Measurements from ENCODE around the gene ST14.

ST14 gene

DNA sequence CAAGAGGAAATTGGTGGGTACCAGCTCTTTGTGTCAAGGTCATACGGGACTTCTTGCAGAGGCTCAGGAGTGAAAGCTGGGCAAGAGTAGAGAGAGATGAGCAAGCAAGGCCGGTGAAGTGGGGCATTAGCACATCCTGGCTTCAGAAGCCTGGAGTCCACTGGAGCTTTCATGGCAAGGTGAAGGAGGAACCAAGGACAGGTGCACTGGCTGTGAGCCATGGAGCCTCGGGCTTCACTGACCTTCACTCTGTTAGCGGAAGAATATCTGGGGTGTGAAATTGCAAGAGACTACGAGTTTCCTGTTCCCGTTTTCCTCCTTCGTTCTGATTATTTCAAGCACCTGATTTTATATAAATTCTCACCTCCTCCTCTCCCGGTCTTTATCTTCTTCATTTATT lies 25.9 kb upstream of the ST14 start:
- no peak for DNase-seq (ENCODE audit: low read depth in 1 of 2, low spot score in 1 of 2)

DNA sequence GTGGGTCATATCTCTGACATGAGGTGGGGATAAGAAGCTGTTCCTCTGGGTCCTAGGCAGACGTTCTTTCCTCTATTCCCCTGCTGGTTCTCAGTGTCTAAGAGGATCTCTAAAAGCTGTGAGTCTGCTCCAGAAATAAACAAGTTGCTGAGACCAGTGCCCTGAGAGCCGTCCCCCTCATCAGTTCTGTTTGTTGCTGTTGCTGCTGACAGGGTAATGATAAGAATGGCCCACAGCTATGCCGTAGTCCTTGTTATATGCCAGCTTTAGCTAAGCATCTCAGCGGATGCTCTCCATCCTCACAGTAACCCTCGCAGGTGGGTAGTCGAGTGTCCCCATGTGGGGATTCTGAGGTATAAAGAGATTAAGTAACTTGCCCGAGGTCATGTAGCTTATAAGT lies 23.5 kb upstream of the ST14 start:
- no peak for DNase-seq (ENCODE audit: low read depth in 1 of 2, low spot score in 1 of 2)

DNA sequence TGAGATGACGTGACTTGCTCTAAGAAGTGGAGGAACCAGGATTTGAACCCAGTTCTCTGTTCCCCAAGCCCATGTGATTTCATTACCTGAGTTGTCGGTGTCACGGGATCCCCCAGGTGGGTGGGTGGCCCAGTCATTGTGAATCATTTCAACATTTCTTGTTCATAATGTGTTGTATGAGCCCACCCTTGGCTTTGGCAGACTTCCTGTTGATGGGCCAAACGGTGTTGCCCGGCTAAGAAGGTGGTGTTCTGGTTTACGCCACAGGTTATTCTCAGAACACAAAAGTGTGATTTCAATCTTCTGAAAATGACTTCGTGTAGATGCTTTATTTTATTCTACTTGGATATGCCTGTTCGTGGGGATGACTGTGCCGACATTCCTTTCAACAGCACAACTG lies 21.6 kb upstream of the ST14 start:
- no peak for DNase-seq (ENCODE audit: low read depth in 1 of 2, low spot score in 1 of 2)

DNA sequence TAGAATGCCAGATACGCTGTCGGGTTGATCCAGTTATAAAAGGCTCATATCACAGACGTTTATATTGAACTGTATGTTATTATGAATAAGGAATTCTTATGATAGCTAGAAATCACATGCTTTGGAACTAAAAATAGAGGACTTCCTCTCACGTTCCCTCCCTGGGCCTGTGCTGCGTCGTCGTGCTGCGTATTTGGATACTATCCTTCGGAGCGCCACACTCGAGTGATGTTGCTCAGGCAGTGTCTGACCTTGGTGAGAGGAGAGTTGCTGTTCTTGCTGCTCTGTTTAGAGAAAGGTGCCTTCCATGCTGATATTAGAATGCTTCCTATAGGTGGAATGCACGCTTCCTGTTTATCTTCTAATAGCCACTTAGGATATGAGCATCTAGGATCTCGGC lies 20.2 kb upstream of the ST14 start:
- DNase-seq (ENCODE audit: low read depth in 1 of 2, low spot score in 1 of 2): no peak

DNA sequence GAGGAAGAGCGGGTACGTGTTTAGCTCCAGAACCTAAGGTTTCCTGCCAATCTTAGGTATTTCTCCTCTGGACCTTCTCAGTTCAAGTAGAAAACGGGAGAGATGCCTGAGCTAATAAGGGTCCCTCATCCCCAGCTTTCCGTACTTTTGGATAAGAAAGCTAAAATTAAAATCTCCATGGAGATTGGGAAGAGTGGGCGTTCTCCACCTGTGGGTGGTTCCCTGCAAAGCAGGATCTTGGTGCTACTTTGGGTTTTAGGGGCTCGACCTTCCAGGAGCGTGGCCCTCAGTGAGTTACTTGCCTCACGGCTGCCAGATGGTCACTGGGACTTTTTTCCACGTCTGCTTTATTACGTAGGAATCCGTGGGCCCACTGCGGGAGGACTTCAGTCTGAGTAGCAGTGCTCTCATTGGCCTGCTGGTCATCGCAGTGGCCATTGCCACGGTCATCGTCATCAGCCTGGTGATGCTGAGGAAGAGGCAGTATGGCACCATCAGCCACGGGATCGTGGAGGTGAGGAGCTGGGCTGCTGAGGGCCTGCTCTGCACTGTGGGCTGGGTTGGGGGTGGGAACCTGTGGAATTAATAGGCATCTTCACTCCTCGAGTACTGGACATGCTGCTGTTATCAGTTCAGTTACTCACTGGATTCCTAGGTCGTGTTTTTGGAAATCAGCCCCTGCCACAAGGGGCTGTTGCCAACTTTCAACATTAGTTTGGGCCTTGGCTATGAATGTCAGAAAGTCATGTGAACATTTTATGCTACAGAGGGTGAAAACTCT lies 17.8 kb upstream of the ST14 start:
- DNase-seq (ENCODE audit: low read depth in 1 of 2, low spot score in 1 of 2): no peak

DNA sequence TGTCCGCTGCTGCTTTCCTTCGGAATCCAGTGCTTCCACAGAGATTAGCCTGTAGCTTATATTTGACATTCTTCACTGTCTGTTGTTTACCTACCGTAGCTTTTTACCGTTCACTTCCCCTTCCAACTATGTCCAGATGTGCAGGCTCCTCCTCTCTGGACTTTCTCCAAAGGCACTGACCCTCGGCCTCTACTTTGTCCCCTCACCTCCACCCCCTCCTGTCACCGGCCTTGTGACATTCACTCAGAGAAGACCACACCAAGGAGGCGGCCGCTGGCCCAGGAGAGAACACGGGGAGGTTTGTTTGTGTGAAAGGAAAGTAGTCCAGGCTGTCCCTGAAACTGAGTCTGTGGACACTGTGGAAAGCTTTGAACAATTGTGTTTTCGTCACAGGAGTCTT lies 15.4 kb upstream of the ST14 start:
- no peak for DNase-seq (ENCODE audit: low read depth in 1 of 2, low spot score in 1 of 2)

GRCh38 chr11:130144861-130145281 lies 14.7 kb upstream of the ST14 start:
- no peak for DNase-seq (ENCODE audit: low read depth in 1 of 2, low spot score in 1 of 2)

- no peak for DNase-seq (ENCODE audit: low read depth in 1 of 2, low spot score in 1 of 2)
Measured at GRCh38 chr11:130145311-130145812, 14.2 kb upstream of the ST14 start.

- no peak for DNase-seq (ENCODE audit: low read depth in 1 of 2, low spot score in 1 of 2)
Measured at GRCh38 chr11:130145975-130146776, 13.4 kb upstream of the ST14 start.

DNA sequence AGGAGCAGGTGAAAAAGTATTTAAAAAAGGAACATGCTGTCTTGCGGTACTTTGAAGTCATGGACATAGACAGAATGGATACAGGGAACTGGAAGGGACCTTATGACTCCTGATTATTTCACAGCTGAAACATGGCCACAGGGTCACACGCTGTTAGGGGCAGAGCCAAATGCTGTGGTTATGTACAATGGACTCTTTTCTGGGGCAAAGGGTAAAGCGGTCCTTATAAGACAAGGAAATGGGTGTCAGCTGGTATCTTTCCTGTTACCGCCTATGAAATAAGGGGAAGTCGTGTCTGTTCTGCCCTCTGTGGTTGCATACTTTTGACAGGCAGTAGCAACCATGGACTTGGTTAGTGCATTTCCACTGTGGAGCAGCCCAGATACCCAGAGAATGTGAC lies 12.8 kb upstream of the ST14 start:
- DNase-seq (ENCODE audit: low read depth in 1 of 2, low spot score in 1 of 2): no peak

DNA sequence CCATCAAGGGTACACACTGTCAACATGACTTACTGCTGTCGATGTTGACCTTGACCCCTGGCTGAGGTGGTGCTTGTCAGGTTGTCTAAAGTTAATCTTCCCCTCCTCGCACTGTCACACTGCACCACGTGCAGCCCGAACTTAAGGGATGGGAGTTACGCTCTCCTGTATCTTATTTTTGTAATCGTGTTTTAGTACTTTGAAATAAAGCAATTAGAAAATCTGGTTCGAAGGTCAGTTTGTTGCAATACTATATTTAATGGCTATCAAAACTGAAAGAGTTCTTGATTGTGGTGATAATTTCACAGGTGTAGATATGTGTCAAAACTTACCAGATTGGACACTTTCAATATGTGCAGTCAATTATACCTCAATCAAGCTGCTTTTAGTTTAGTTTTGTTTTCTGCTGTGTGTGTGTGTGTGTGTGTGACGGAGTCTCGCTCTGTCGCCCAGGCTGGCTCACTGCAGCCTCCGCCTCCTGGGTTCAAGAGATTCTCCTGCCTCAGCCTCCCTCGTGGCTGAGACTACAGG lies 10.7 kb upstream of the ST14 start:
- no peak for DNase-seq (ENCODE audit: low read depth in 1 of 2, low spot score in 1 of 2)

- DNase-seq (ENCODE audit: low read depth in 1 of 2, low spot score in 1 of 2): no peak
Measured at GRCh38 chr11:130150790-130151189, 8.8 kb upstream of the ST14 start.

DNA sequence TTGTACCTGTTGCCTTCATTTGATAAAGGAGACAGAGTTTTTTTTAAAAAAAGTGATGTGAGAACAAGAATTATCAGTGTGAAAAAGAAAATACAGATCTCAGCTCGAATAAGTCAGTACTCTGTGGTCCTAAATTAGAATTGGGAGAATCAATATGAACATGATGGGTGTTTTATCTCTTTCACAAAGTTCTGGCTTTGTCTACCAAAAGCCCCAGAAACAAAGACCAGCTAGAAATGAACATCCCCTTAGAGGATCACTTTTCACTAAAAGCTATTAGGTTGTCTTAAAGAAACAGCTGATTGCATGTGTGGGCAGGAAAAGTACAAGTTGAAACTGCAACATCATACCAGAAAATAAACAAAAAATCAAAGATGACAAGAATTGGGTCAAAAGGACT lies 8.4 kb upstream of the ST14 start:
- no peak for DNase-seq (ENCODE audit: low read depth in 1 of 2, low spot score in 1 of 2)

GRCh38 chr11:130156108-130157022 lies 3.2 kb upstream of the ST14 start:
- no peak for DNase-seq (ENCODE audit: low read depth in 1 of 2, low spot score in 1 of 2)

GRCh38 chr11:130157101-130157500 lies 2.5 kb upstream of the ST14 start:
- no peak for DNase-seq (ENCODE audit: low read depth in 1 of 2, low spot score in 1 of 2)

- no peak for DNase-seq (ENCODE audit: low read depth in 1 of 2, low spot score in 1 of 2)
Measured at GRCh38 chr11:130157840-130158239, 1.7 kb upstream of the ST14 start.

- no peak for DNase-seq (ENCODE audit: low read depth in 1 of 2, low spot score in 1 of 2)
Measured at GRCh38 chr11:130159139-130159538, 443 bp upstream of the ST14 start.

GRCh38 chr11:130160498-130161155 lies 1.0 kb downstream of the ST14 start:
- DNase-seq (ENCODE audit: low read depth in 1 of 2, low spot score in 1 of 2): no peak

GRCh38 chr11:130161441-130162145 lies 2.0 kb downstream of the ST14 start:
- no peak for DNase-seq (ENCODE audit: low read depth in 1 of 2, low spot score in 1 of 2)

GRCh38 chr11:130162733-130163132 lies 3.2 kb downstream of the ST14 start:
- no peak for DNase-seq (ENCODE audit: low read depth in 1 of 2, low spot score in 1 of 2)
